MM.1S (cell line): ENCODE results near the gene IL17C.

Experiments used
- DNase-seq: peaks from one replicate; pipeline ENCODE4 v3.0.0-alpha.2; 2015
- H2AFZ ChIP-seq: fragments of 300-600 bp; sonication (generic); 2 replicates; pipeline ENCODE4 v1.6.0; 2016; ENCODE audit warnings: antibody characterized with exemption, low read length
- H3F3A ChIP-seq: fragments of 300-600 bp; sonication (generic); 2 replicates; pipeline ENCODE4 v1.6.1; 2016; ENCODE audit warnings: mild to moderate bottlenecking, antibody characterized with exemption, low read length, moderate library complexity, mixed read lengths; ENCODE audit not compliant: insufficient read depth
- H3K27ac ChIP-seq: fragments of 300-600 bp; sonication (generic); 2 replicates; pipeline ENCODE4 v1.5.1; 2016; ENCODE audit warnings: mild to moderate bottlenecking, low read length
- H3K27me3 ChIP-seq: fragments of 300-600 bp; sonication (generic); replicated peaks from 2 replicates; pipeline ENCODE4 v1.6.0; 2016; ENCODE audit warnings: low read length; ENCODE audit not compliant: insufficient read depth
- H3K36me3 ChIP-seq: fragments of 300-600 bp; sonication (generic); replicated peaks from 2 replicates; pipeline ENCODE4 v1.6.1; 2016; ENCODE audit warnings: mild to moderate bottlenecking, low read length, mixed read lengths; ENCODE audit not compliant: insufficient read depth
- H3K4me1 ChIP-seq: fragments of 300-600 bp; sonication (generic); 2 replicates; pipeline ENCODE4 v1.6.1; 2016; ENCODE audit warnings: low read length, mixed read lengths
- H3K4me2 ChIP-seq: fragments of 300-600 bp; sonication (generic); 2 replicates; pipeline ENCODE4 v1.6.0; 2016; ENCODE audit warnings: low read depth, low read length
- H3K4me3 ChIP-seq: fragments of 300-600 bp; sonication (generic); 2 replicates; pipeline ENCODE4 v1.5.1; 2016; ENCODE audit warnings: low read length, mixed read lengths
- H3K79me2 ChIP-seq: fragments of 300-600 bp; sonication (generic); 2 replicates; pipeline ENCODE4 v1.6.1; 2016; ENCODE audit warnings: mixed run types, low read length, mixed read lengths
- H3K9ac ChIP-seq: fragments of 300-600 bp; sonication (generic); 2 replicates; pipeline ENCODE4 v1.6.1; 2016; ENCODE audit warnings: low read length, mixed read lengths
- H3K9me2 ChIP-seq: fragments of 300-600 bp; sonication (generic); replicated peaks from 2 replicates; pipeline ENCODE4 v1.6.1; 2016; ENCODE audit warnings: mild to moderate bottlenecking, low read length, mixed read lengths; ENCODE audit not compliant: insufficient read depth
- H3K9me3 ChIP-seq: fragments of 300-600 bp; sonication (generic); replicated peaks from 2 replicates; pipeline ENCODE4 v1.6.1; 2016; ENCODE audit warnings: mild to moderate bottlenecking, low read length, mixed read lengths; ENCODE audit not compliant: insufficient read depth
- H4K20me1 ChIP-seq: fragments of 300-600 bp; sonication (generic); 2 replicates; pipeline ENCODE4 v1.6.1; 2016; ENCODE audit warnings: mild to moderate bottlenecking, low read length, moderate library complexity, mixed read lengths; ENCODE audit not compliant: insufficient read depth
- EZH2 ChIP-seq: fragments of 300-600 bp; sonication (generic); optimal IDR thresholded peaks from 2 replicates; pipeline ENCODE3; 2017; ENCODE audit warnings: low read depth, mild to moderate bottlenecking, antibody characterized with exemption, low read length, mixed read lengths
- EZH2phosphoT487 ChIP-seq: fragments of 300-600 bp; sonication (generic); IDR thresholded peaks from 2 replicates; pipeline ENCODE4 v1.6.1; 2018; ENCODE audit warnings: antibody characterized with exemption, low read length
- TF ChIP-seq, protein P1 (sequence below): fragments of 300-600 bp; sonication (generic); IDR thresholded peaks from 2 replicates; pipeline ENCODE4 v1.5.1; 2016; ENCODE audit warnings: antibody characterized with exemption, low read length, mixed read lengths

IL17C gene

DNA sequence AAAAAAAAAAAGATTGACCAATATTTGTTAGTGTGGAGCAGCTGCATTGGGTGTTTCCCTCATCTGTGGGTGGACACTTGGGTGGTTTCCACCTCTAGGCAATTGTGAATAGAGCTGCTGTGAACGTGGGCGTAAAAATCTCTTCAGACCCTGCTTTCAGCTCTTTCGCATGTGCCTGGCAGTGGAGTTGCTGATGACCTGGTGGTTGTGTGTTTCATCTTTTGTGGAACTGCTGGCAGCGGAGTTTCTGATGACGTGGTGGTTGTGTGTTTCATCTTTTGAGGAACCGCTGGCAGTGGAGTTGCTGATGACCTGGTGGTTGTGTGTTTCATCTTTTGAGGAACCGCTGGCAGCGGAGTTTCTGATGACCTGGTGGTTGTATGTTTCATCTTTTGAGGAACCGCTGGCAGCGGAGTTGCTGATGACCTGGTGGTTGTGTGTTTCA lies 46.8 kb upstream of the IL17C start:
- Histone ChIP-seq H3K79me2 (peaks cover 15% of the 10 kb centered on the region), H3K36me3 (no peaks in the 10 kb centered on the region), H3K27ac (peak overlapping the region; percentile 46; the same call in 1 of the 2 replicates), H2AFZ (no peak overlapping the region), H3K27me3 (no peaks in the 10 kb centered on the region), H3F3A (peaks cover 6% of the 10 kb centered on the region; the same call in 1 of the 2 replicates), H3K9ac (no peak overlapping the region), H3K4me1 (0 out of 2 replicates have a peak, but pooled peaks cover 5% of the 10 kb centered on the region), H3K4me2 (no peak overlapping the region), H3K9me3 (no peaks in the 10 kb centered on the region), H3K9me2 (no peaks in the 10 kb centered on the region), H3K4me3 (no peak overlapping the region), H4K20me1 (no peaks in the 10 kb centered on the region)
- DNase-seq, result peak; percentile 7
- TF ChIP-seq EZH2phosphoT487 (no peak), EZH2 (no peak)
- TF ChIP-seq, protein P1, sequence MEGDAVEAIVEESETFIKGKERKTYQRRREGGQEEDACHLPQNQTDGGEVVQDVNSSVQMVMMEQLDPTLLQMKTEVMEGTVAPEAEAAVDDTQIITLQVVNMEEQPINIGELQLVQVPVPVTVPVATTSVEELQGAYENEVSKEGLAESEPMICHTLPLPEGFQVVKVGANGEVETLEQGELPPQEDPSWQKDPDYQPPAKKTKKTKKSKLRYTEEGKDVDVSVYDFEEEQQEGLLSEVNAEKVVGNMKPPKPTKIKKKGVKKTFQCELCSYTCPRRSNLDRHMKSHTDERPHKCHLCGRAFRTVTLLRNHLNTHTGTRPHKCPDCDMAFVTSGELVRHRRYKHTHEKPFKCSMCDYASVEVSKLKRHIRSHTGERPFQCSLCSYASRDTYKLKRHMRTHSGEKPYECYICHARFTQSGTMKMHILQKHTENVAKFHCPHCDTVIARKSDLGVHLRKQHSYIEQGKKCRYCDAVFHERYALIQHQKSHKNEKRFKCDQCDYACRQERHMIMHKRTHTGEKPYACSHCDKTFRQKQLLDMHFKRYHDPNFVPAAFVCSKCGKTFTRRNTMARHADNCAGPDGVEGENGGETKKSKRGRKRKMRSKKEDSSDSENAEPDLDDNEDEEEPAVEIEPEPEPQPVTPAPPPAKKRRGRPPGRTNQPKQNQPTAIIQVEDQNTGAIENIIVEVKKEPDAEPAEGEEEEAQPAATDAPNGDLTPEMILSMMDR, result no peak

DNA sequence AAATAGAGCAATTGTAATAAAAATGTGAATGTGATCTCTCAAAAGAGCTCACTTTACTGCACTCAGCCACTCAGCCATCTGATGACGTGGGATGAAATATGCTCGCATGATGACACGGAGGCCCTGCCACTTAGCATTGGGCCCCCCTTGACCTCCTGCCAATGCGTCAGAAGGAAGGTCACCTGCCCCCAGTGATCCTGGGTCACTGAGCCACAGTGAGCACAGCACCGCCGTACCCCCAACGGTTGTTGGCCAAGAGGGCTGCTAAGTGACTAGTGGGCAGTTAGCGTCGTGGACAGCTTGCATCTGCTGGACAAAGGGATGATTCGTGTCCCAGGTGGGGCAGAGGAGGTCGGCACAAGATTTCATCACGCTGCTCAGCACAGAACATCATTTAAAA lies 45.3 kb upstream of the IL17C start:
- Histone ChIP-seq H3K36me3 (no peaks in the 10 kb centered on the region), H3K79me2 (peaks cover 15% of the 10 kb centered on the region), H3K27me3 (no peaks in the 10 kb centered on the region), H3K9me3 (no peaks in the 10 kb centered on the region), H3K4me1 (peaks cover 16% of the 10 kb centered on the region), H3K9me2 (no peaks in the 10 kb centered on the region), H2AFZ (no peak overlapping the region), H3K4me2 (no peak overlapping the region), H3K27ac (no peak overlapping the region), H3K4me3 (no peak overlapping the region), H4K20me1 (no peaks in the 10 kb centered on the region), H3K9ac (no peak overlapping the region), H3F3A (peaks cover 20% of the 10 kb centered on the region)
- TF ChIP-seq EZH2phosphoT487 (no peak), EZH2 (no peak)
- TF ChIP-seq, protein P1, result no peak
- DNase-seq, result no peak

DNA sequence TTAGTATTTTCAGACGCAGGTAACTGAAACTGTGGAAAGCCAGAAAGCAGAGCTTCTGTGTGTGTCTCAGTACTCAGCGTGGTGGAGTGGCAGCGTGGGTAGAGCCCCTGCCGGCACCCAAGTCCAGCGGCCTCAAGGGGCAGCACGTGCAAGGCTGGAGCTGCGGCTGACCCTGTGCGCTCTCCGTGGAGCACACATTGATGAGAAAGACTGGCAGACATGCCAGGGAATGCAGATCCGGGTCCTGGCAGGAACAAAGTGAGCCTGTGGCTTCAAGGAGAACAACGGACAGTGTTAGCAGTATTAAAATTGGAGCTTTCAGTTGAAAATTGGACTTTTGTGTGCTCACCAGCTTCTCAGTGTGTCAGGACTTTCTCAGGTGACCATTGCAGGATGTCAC lies 44.9 kb upstream of the IL17C start:
- H3K9me3 ChIP-seq, result no peaks in the 10 kb centered on the region
- peaks cover 19% of the 10 kb centered on the region for H3K79me2 ChIP-seq
- no peaks in the 10 kb centered on the region for H3K9me2 ChIP-seq
- H3K4me3 ChIP-seq, result no peak overlapping the region
- peaks cover 21% of the 10 kb centered on the region for H3K4me1 ChIP-seq
- H3F3A ChIP-seq, result peaks cover 22% of the 10 kb centered on the region
- H4K20me1 ChIP-seq, result no peaks in the 10 kb centered on the region
- no peak for DNase-seq
- no peak overlapping the region for H3K27ac ChIP-seq
- H2AFZ ChIP-seq, result no peak overlapping the region
- H3K9ac ChIP-seq, result no peak overlapping the region
- no peak for TF ChIP-seq EZH2
- H3K27me3 ChIP-seq, result no peaks in the 10 kb centered on the region
- H3K4me2 ChIP-seq, result no peak overlapping the region
- no peaks in the 10 kb centered on the region; the same call in 1 of the 2 replicates for H3K36me3 ChIP-seq

DNA sequence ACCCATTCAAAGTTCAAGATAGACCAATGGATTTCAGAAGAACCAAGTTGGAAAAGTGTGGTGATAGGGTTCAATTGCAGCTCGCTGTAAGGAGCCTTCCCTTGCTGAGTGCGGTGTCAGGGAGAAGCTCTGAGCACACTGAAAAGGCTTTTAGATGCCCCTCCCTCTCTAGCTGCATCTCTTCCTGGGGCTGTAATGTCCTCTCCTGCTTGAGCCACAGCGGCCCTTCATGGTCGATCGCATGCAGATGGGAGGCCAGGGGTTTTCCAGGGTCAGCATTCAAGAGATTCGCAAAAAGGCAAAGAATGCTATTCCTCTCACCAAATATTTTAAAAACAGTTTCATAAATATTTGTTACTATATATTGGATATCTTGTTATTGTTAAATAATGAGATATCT lies 44.5 kb upstream of the IL17C start:
- H3K4me3 ChIP-seq, result no peak overlapping the region
- no peaks in the 10 kb centered on the region for H3K9me3 ChIP-seq
- H3K79me2 ChIP-seq, result peaks cover 20% of the 10 kb centered on the region
- no peak overlapping the region for H3K27ac ChIP-seq
- no peak for DNase-seq
- no peaks in the 10 kb centered on the region for H3K9me2 ChIP-seq
- H2AFZ ChIP-seq, result no peak overlapping the region
- H3K9ac ChIP-seq, result no peak overlapping the region
- no peaks in the 10 kb centered on the region for H4K20me1 ChIP-seq
- no peak overlapping the region for H3K4me2 ChIP-seq
- H3K36me3 ChIP-seq, result no peaks in the 10 kb centered on the region; the same call in 1 of the 2 replicates
- no peaks in the 10 kb centered on the region for H3K27me3 ChIP-seq
- TF ChIP-seq EZH2, result no peak
- no peak for TF ChIP-seq EZH2phosphoT487
- TF ChIP-seq, protein P1, result no peak
- H3F3A ChIP-seq, result peaks cover 22% of the 10 kb centered on the region
- H3K4me1 ChIP-seq, result peaks cover 21% of the 10 kb centered on the region
